Loucy (cell line): ENCODE measurements around the gene PIGX.

Source experiments
- H2AFZ ChIP-seq: fragments of 200-600 bp; sonication (generic); 2 replicates; pipeline ENCODE4 v1.6.0; 2016; ENCODE audit warnings: antibody characterized with exemption, mild to moderate bottlenecking, low read length, moderate library complexity
- H3F3A ChIP-seq: fragments of 200-600 bp; 2 replicates; pipeline ENCODE4 v1.6.0; 2016; ENCODE audit warnings: antibody characterized with exemption, low read depth, mild to moderate bottlenecking
- H3K27me3 ChIP-seq: fragments of 200-600 bp; sonication (generic); 2 replicates; pipeline ENCODE4 v1.6.1; 2014; ENCODE audit warnings: low read length, mild to moderate bottlenecking; ENCODE audit not compliant: insufficient read depth, poor library complexity, severe bottlenecking
- H3K36me3 ChIP-seq: fragments of 200-600 bp; sonication (generic); 2 replicates; pipeline ENCODE4 v1.6.1; 2016; ENCODE audit warnings: low read length; ENCODE audit not compliant: insufficient read depth
- H3K4me1 ChIP-seq: fragments of 200-600 bp; sonication (generic); 2 replicates; pipeline ENCODE4 v1.5.1; 2014; ENCODE audit warnings: low read length, mild to moderate bottlenecking; ENCODE audit not compliant: insufficient read depth, poor library complexity, severe bottlenecking
- H3K4me2 ChIP-seq: fragments of 200-600 bp; sonication (generic); 2 replicates; pipeline ENCODE4 v1.6.0; 2014; ENCODE audit warnings: antibody characterized with exemption, low read length, low read depth, mild to moderate bottlenecking; ENCODE audit not compliant: poor library complexity, severe bottlenecking
- H3K4me3 ChIP-seq: fragments of 200-600 bp; sonication (generic); 2 replicates; pipeline ENCODE4 v1.5.1; 2014; ENCODE audit warnings: low read length, mild to moderate bottlenecking, mixed read lengths; ENCODE audit not compliant: poor library complexity, severe bottlenecking
- H3K79me2 ChIP-seq: fragments of 200-600 bp; sonication (generic); 2 replicates; pipeline ENCODE4 v1.6.1; 2014; ENCODE audit warnings: low read length; ENCODE audit not compliant: insufficient read depth
- H3K9ac ChIP-seq: fragments of 200-600 bp; sonication (generic); 2 replicates; pipeline ENCODE4 v1.6.0; 2014; ENCODE audit warnings: mild to moderate bottlenecking, low read depth, low read length, moderate library complexity; ENCODE audit not compliant: poor library complexity, severe bottlenecking
- H3K9me2 ChIP-seq: fragments of 200-600 bp; sonication (generic); replicated peaks from 2 replicates; pipeline ENCODE4 v1.6.1; 2016; ENCODE audit warnings: low read depth, low read length, mixed read lengths
- H3K9me3 ChIP-seq: fragments of 200-600 bp; sonication (generic); 2 replicates; pipeline ENCODE4 v1.6.1; 2014; ENCODE audit warnings: mild to moderate bottlenecking, antibody characterized with exemption, low read length, low read depth; ENCODE audit not compliant: insufficient read depth
- H4K20me1 ChIP-seq: fragments of 200-600 bp; sonication (generic); 2 replicates; pipeline ENCODE4 v1.6.0; 2014; ENCODE audit warnings: antibody characterized with exemption, low read length, mild to moderate bottlenecking; ENCODE audit not compliant: insufficient read depth, poor library complexity, severe bottlenecking
- CTCF ChIP-seq: fragments of 200-600 bp; sonication (generic); conservative IDR thresholded peaks from 2 replicates; pipeline ENCODE4 v1.5.1; 2014; ENCODE audit warnings: mild to moderate bottlenecking, antibody characterized with exemption, low read length
- EZH2phosphoT487 ChIP-seq: fragments of 200-600 bp; IDR thresholded peaks from 2 replicates; pipeline ENCODE4 v1.6.1; 2018; ENCODE audit warnings: antibody characterized with exemption, mild to moderate bottlenecking, moderate library complexity, borderline replicate concordance

Gene PIGX

GRCh38 chr3:196686436-196686835, 25.7 kb upstream of the PIGX start:
- TF ChIP-seq EZH2phosphoT487: no peak
- no peak for TF ChIP-seq CTCF
- no peak overlapping the region for H3K9ac ChIP-seq
- no peak overlapping the region for H3K4me2 ChIP-seq

DNA sequence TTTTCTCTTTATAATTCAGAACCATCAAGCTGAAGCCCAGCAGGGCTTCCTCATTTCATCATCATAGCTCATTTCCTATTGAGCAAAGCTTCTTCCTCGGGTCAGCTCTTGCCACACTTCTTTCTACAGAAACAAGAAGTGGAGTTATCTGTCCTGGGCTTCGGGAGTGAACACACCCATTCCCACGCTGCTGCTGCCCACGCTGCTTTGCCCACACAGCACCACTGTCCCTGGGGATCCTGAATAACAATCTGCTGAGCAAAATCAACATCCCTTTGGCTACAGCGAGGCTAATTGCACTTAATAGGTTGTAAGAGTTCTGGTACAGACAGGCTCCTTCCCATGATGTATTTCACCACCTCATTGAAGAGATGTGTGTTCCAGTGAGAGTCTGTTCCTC, 23.8 kb upstream of the PIGX start:
- TF ChIP-seq CTCF (no peak), EZH2phosphoT487 (no peak)
- no peaks in the 10 kb centered on the region for H3K36me3 ChIP-seq
- no peaks in the 10 kb centered on the region for H3K27me3 ChIP-seq
- no peak overlapping the region for H3K4me3 ChIP-seq
- no peaks in the 10 kb centered on the region for H3K79me2 ChIP-seq
- H3K9me3 ChIP-seq: no peaks in the 10 kb centered on the region
- H3K4me2 ChIP-seq: no peak overlapping the region
- no peak overlapping the region for H2AFZ ChIP-seq
- H3K9me2 ChIP-seq: no peaks in the 10 kb centered on the region
- H4K20me1 ChIP-seq: no peaks in the 10 kb centered on the region
- H3K4me1 ChIP-seq: peaks cover 13% of the 10 kb centered on the region
- H3F3A ChIP-seq: no peaks in the 10 kb centered on the region
- no peak overlapping the region for H3K9ac ChIP-seq

More at GRCh38 chr3:196686436-196686835, 25.7 kb upstream of the PIGX start:
- no peaks in the 10 kb centered on the region for H3K9me3 ChIP-seq
- peaks cover 13% of the 10 kb centered on the region for H3K4me1 ChIP-seq
- no peak overlapping the region for H2AFZ ChIP-seq
- H3K27me3 ChIP-seq: no peaks in the 10 kb centered on the region
- H3K79me2 ChIP-seq: no peaks in the 10 kb centered on the region
- no peaks in the 10 kb centered on the region for H4K20me1 ChIP-seq
- no peaks in the 10 kb centered on the region for H3F3A ChIP-seq
- H3K4me3 ChIP-seq: no peak overlapping the region
- H3K9me2 ChIP-seq: no peaks in the 10 kb centered on the region
- no peaks in the 10 kb centered on the region for H3K36me3 ChIP-seq

DNA sequence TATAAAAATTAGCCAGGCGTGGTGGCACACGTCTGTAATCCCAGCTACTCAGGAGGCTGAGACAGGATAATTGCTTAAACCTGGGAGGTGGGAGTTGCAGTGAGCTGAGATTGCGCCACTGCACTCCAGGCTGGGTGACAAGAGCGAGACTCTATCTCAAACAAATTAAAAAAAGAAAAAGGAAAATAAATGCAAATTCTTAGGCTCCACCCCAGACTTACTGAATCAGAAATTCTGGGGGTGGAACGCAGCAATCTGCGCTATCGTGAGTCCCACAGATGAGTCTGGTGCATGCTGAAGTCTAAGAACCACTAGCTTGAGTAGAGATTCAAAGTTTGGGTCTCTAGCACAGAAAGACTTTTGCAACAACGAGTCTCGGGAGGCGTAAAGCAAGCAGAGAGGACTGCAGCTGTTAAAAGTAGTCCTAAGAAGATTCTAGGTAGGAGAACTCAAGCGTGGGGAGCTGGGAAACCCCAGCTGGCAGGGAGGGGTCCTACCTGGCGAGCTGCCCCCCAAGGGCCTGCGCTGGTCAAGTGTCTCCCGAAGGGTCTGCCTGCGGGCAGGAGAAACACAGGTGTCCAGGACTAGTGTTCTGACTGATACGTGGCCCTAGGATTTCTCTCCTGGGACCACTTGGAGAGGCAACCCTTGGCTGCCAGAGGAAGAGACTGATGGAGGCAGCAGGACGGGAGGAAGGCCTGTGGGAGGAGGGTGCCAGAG, 22.1 kb upstream of the PIGX start:
- H3K9ac ChIP-seq: no peak overlapping the region
- no peaks in the 10 kb centered on the region for H3K27me3 ChIP-seq
- no peak overlapping the region for H3K4me3 ChIP-seq
- H3K79me2 ChIP-seq: no peaks in the 10 kb centered on the region
- no peaks in the 10 kb centered on the region for H3K36me3 ChIP-seq
- no peaks in the 10 kb centered on the region for H4K20me1 ChIP-seq
- H3K9me2 ChIP-seq: no peaks in the 10 kb centered on the region
- H2AFZ ChIP-seq: no peak overlapping the region
- peaks cover 3% of the 10 kb centered on the region for H3K4me1 ChIP-seq
- no peaks in the 10 kb centered on the region for H3K9me3 ChIP-seq
- no peak for TF ChIP-seq CTCF
- no peak for TF ChIP-seq EZH2phosphoT487
- no peaks in the 10 kb centered on the region for H3F3A ChIP-seq
- no peak overlapping the region for H3K4me2 ChIP-seq
